GM12878 (cell line): ENCODE data around the gene ETNK2. TPM values are rescaled to one million over a fixed set of nuclear protein-coding genes. Genes with fewer than 3 reads are reported as not detected.

Source experiments
- ATAC-seq: fragments of 200-7000 bp; cut with Tn5 transposase; 3 replicates; pipeline ENCODE4 v1.9.1; 2020; ENCODE audit warnings: mild to moderate bottlenecking, moderate library complexity
- BruUV-seq: library from RNA; stranded (reverse); fragments of 400-500 nt; replicated peaks from 2 replicates; lab custom pipeline; 2021; lab: Mats Ljungman, UMichigan
- CTCF ChIA-PET: fragments of 300-600 bp; sonication (Branson Sonifier 250); formaldehyde crosslinking; extraction: SDS; loops from one replicate; lab custom pipeline; 2021; ENCODE audit warnings: inconsistent platforms; lab: Yijun Ruan, JAX
- POLR2A ChIA-PET: fragments of 350-600 bp; formaldehyde crosslinking; extraction: SDS; loops from one replicate; lab custom pipeline; 2021; ENCODE audit warnings: inconsistent platforms; lab: Charles Lee
- RAD21 ChIA-PET: fragments of 300-600 bp; sonication (Branson Sonifier 250); formaldehyde crosslinking; loops from one replicate; lab custom pipeline; 2023; ENCODE audit warnings: antibody characterized with exemption; ENCODE audit not compliant: unreplicated experiment; lab: Charles Lee
- SMC1A ChIA-PET: fragments of 300-600 bp; sonication (Branson Sonifier 250); formaldehyde crosslinking; loops from one replicate; lab custom pipeline; 2023; ENCODE audit not compliant: unreplicated experiment, uncharacterized antibody; lab: Charles Lee
- DNase-seq: peaks from one replicate; pipeline ENCODE4 v3.0.0-alpha.2; 2011; ENCODE audit warnings: low read depth, low spot score
- FAIRE-seq: peaks from 3 replicates; lab custom pipeline; 2011; peaks lifted over from hg19 to GRCh38; lab: Jason Lieb, UNC
- H2AFZ ChIP-seq: 2 replicates; pipeline ENCODE4 v1.6.0; 2011; ENCODE audit warnings: low read depth, low read length, control low read depth; ENCODE audit not compliant: control insufficient read depth
- H3K27ac ChIP-seq: 2 replicates; pipeline ENCODE4 v1.5.1; 2011; ENCODE audit warnings: control low read depth; ENCODE audit not compliant: control insufficient read depth, insufficient read depth
- H3K27me3 ChIP-seq, 2 experiments: replicated peaks in 1 of 2; 2 replicates each; pipeline versions ENCODE4 v1.6.0 to v1.6.1; 2011; ENCODE audit warnings: low read length in 1 of 2; ENCODE audit not compliant: control insufficient read depth in 2 of 2, insufficient read depth in 2 of 2
- H3K36me3 ChIP-seq, 2 experiments: 2 replicates each; pipeline ENCODE4 v1.5.1; 2011; ENCODE audit warnings: low read length in 1 of 2; ENCODE audit not compliant: control insufficient read depth in 2 of 2, insufficient read depth in 2 of 2
- H3K4me1 ChIP-seq: 2 replicates; pipeline ENCODE4 v1.6.1; 2011; ENCODE audit warnings: mild to moderate bottlenecking, low read length, moderate library complexity, mixed read lengths; ENCODE audit not compliant: control insufficient read depth, insufficient read depth
- H3K4me2 ChIP-seq: 2 replicates; pipeline ENCODE4 v1.6.0; 2011; ENCODE audit warnings: control low read depth; ENCODE audit not compliant: control insufficient read depth, insufficient read depth
- H3K4me3 ChIP-seq: fragments of 200-600 bp; sonication (generic); 2 replicates; pipeline ENCODE4 v1.5.1; 2016
- H3K79me2 ChIP-seq: 2 replicates; pipeline ENCODE4 v1.6.0; 2011; ENCODE audit warnings: low read length; ENCODE audit not compliant: control insufficient read depth, insufficient read depth
- H3K9ac ChIP-seq: 2 replicates; pipeline ENCODE4 v1.8.0; 2011; ENCODE audit warnings: low read length, control low read depth, mixed read lengths; ENCODE audit not compliant: control insufficient read depth, insufficient read depth
- H3K9me3 ChIP-seq: replicated peaks from 3 replicates; pipeline ENCODE4 v1.5.1; 2011; ENCODE audit warnings: mild to moderate bottlenecking, low read length; ENCODE audit not compliant: control insufficient read depth, insufficient read depth
- H4K20me1 ChIP-seq: 2 replicates; pipeline ENCODE4 v1.6.0; 2011; ENCODE audit not compliant: control insufficient read depth, insufficient read depth
- DPF2 ChIP-seq: fragments of 450-650 bp; IDR thresholded peaks from 2 replicates; pipeline ENCODE4 v1.6.1; 2017; ENCODE audit warnings: mild to moderate bottlenecking
- ELK1 ChIP-seq: IDR thresholded peaks from 2 replicates; pipeline ENCODE4 v1.6.1; 2012; ENCODE audit warnings: low read depth, low read length, improper control_type of control experiment
- NR2C2 ChIP-seq: IDR thresholded peaks from 2 replicates; pipeline ENCODE4 v1.6.1; 2011; ENCODE audit warnings: borderline replicate concordance, low read depth; ENCODE audit not compliant: control insufficient read depth, insufficient read length
- PAX5 ChIP-seq: IDR thresholded peaks from 2 replicates; pipeline ENCODE4 v1.6.1; 2011; ENCODE audit warnings: low read depth, low read length, borderline replicate concordance
- POLR2A ChIP-seq: IDR thresholded peaks from 2 replicates; pipeline ENCODE4 v1.6.1; 2011; ENCODE audit warnings: low read depth, mild to moderate bottlenecking, low read length
- POLR2AphosphoS5 ChIP-seq: IDR thresholded peaks from 2 replicates; pipeline ENCODE4 v1.6.1; 2011; ENCODE audit warnings: mild to moderate bottlenecking, low read length, inconsistent platforms
- SMC3 ChIP-seq: IDR thresholded peaks from 2 replicates; pipeline ENCODE4 v1.6.1; 2011; ENCODE audit warnings: low read length, improper control_type of control experiment, borderline replicate concordance
- TBL1XR1 ChIP-seq: IDR thresholded peaks from 2 replicates; pipeline ENCODE4 v1.6.1; 2012; ENCODE audit warnings: low read depth, low read length, improper control_type of control experiment
- YBX1 ChIP-seq: fragments of 450-650 bp; IDR thresholded peaks from 2 replicates; pipeline ENCODE4 v1.6.1; 2016; ENCODE audit warnings: antibody characterized with exemption
- WGBS: methylation state at CpG from one replicate; pipeline ENCODE4 v1.1.6; 2016; ENCODE audit warnings: low lambda C conversion rate; ENCODE audit not compliant: insufficient replicate concordance, insufficient coverage; ENCODE audit errors: missing lambda C conversion rate; 5-methylcytosine and 5-hydroxymethylcytosine counted together
- in situ Hi-C: fragments of 300-500 bp; cut with MboI; formaldehyde crosslinking; loops from 9 replicates; pipeline ENCODE4 v1.14.3; 2018; ENCODE audit warnings: mixed read lengths
- intact Hi-C: fragments of 100-400 bp; cut with micrococcal nuclease; formaldehyde crosslinking; loops from one replicate; pipeline ENCODE4 v1.14.2; 2022; ENCODE audit not compliant: unreplicated experiment
- polyA plus RNA-seq, 11 experiments: library from polyadenylated mRNA; depleted of rRNA in 4 of 11; unstranded in 6 of 11; stranded (reverse) in 5 of 11; fragments of >200 nt; fragmentation: Nextera tagmentation in 4 of 11; fragmentation: Illumina TruSeq in 1 of 11; extraction: Ambion mirVana in 4 of 11; extraction: Trizol in 1 of 11; gene quantifications; 1 replicate in 1 of 11; 2 replicates in 10 of 11; pipeline versions ENCODE4 v1.2.1 to v1.2.3, GENCODE V29; 2011 to 2016; ENCODE audit warnings: inconsistent platforms in 2 of 11, missing spikeins in 2 of 11, low read depth in 1 of 11
- total RNA-seq, 4 experiments: library from RNA; depleted of rRNA in 3 of 4; stranded (reverse); fragments of >200 nt in 3 of 4; fragmentation: Illumina TruSeq in 1 of 4; extraction: Trizol in 1 of 4; gene quantifications; 2 replicates each; pipeline versions ENCODE4 v1.2.1 to v1.2.3, GENCODE V29; 2013 to 2021
- TF ChIP-seq, protein P1 (sequence below): IDR thresholded peaks from 2 replicates; pipeline ENCODE4 v1.6.1; 2012; ENCODE audit warnings: mild to moderate bottlenecking, low read depth, low read length
- TF ChIP-seq, protein P2 (sequence below): IDR thresholded peaks from 2 replicates; pipeline ENCODE4 v1.6.1; 2011; ENCODE audit warnings: low read depth, mild to moderate bottlenecking, low read length, moderate library complexity, borderline replicate concordance; ENCODE audit errors: extremely low read depth
- TF ChIP-seq, protein P3 (sequence below): fragments of 450-650 bp; IDR thresholded peaks from 2 replicates; pipeline ENCODE4 v1.6.1; 2016; ENCODE audit warnings: mild to moderate bottlenecking, moderate library complexity, borderline replicate concordance

ETNK2 gene
- total and polyA plus RNA-seq, 10 of the 15 experiments (the other 5 are each of a cell fraction or from before 2014, with no cell fraction given): 0.14 TPM; not detected in 9

DNA sequence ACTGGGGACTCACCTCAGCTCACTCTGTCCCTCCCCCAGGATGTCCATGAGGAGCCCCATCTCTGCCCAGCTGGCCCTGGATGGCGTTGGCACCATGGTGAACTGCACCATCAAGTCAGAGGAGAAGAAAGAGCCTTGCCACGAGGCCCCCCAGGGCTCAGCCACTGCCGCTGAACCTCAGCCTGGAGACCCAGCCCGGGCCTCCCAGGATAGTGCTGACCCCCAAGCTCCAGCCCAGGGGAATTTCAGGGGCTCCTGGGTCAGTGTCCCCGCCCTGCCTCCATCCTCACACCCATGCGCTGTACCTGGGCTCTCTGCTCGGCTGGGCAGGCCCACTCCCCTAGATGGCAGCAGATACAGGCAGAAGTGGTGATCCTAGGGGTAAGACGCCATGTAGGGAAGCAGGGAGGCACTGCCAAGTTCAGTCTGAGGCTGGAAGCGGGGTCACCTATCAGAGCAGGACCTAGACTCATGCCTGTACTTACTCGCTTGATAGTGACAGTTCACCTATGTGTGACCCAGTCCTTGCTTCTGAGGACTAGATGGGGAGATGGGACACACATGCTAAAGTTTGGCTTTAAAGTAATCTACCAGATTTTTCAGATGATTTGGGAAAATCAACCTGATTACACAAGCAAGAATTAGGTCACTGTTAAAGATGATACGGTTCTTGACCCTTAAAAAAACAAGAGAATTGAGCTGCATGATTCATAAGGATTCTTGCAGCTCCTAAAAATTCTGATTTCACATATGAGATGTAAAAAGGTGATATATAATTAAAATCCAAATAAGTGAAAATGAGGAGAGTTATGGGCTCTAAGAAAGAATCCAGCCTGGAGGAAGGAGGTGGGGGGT lies 38.7 kb downstream of the ETNK2 start:
- ChIA-PET SMC1A (interaction anchor here (2.1 kb wide), 1 partner anchor 9 kb away, joined by 5 read pairs; no protein-coding TSS in a partner anchor), CTCF (interaction anchor here (0.6 to 2.7 kb wide), 4 partner anchors 11 to 253 kb away, joined by 3 to 10 read pairs (median 3); partner anchors contain the start of gene SNRPE), POLR2A (no interaction called here), RAD21 (interaction anchor here (1.3 kb wide), 1 partner anchor 16 kb away, joined by 3 read pairs; no protein-coding TSS in a partner anchor)
- 24% methylated on average over 11 of the region's 11 CpGs for WGBS
- H3K9me3 ChIP-seq: no peaks in the 10 kb centered on the region
- H3K27ac ChIP-seq: no peak overlapping the region
- DNase-seq (no peak), ATAC-seq (no peak), FAIRE-seq (no peak)
- in situ Hi-C loops (no loop called here), intact Hi-C loops (no loop called here)
- H4K20me1 ChIP-seq: no peaks in the 10 kb centered on the region
- peaks cover 0 to 1% of the 10 kb centered on the region in 2 experiments; a peak in 1 of 4 replicates for H3K27me3 ChIP-seq
- no peaks in the 10 kb centered on the region for H3K79me2 ChIP-seq
- TF ChIP-seq, protein P1, sequence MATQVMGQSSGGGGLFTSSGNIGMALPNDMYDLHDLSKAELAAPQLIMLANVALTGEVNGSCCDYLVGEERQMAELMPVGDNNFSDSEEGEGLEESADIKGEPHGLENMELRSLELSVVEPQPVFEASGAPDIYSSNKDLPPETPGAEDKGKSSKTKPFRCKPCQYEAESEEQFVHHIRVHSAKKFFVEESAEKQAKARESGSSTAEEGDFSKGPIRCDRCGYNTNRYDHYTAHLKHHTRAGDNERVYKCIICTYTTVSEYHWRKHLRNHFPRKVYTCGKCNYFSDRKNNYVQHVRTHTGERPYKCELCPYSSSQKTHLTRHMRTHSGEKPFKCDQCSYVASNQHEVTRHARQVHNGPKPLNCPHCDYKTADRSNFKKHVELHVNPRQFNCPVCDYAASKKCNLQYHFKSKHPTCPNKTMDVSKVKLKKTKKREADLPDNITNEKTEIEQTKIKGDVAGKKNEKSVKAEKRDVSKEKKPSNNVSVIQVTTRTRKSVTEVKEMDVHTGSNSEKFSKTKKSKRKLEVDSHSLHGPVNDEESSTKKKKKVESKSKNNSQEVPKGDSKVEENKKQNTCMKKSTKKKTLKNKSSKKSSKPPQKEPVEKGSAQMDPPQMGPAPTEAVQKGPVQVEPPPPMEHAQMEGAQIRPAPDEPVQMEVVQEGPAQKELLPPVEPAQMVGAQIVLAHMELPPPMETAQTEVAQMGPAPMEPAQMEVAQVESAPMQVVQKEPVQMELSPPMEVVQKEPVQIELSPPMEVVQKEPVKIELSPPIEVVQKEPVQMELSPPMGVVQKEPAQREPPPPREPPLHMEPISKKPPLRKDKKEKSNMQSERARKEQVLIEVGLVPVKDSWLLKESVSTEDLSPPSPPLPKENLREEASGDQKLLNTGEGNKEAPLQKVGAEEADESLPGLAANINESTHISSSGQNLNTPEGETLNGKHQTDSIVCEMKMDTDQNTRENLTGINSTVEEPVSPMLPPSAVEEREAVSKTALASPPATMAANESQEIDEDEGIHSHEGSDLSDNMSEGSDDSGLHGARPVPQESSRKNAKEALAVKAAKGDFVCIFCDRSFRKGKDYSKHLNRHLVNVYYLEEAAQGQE: no peak
- TF ChIP-seq ELK1: no peak
- TF ChIP-seq, protein P2, sequence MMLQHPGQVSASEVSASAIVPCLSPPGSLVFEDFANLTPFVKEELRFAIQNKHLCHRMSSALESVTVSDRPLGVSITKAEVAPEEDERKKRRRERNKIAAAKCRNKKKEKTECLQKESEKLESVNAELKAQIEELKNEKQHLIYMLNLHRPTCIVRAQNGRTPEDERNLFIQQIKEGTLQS: no peak
- TF ChIP-seq POLR2A: no peak
- TF ChIP-seq, protein P3, sequence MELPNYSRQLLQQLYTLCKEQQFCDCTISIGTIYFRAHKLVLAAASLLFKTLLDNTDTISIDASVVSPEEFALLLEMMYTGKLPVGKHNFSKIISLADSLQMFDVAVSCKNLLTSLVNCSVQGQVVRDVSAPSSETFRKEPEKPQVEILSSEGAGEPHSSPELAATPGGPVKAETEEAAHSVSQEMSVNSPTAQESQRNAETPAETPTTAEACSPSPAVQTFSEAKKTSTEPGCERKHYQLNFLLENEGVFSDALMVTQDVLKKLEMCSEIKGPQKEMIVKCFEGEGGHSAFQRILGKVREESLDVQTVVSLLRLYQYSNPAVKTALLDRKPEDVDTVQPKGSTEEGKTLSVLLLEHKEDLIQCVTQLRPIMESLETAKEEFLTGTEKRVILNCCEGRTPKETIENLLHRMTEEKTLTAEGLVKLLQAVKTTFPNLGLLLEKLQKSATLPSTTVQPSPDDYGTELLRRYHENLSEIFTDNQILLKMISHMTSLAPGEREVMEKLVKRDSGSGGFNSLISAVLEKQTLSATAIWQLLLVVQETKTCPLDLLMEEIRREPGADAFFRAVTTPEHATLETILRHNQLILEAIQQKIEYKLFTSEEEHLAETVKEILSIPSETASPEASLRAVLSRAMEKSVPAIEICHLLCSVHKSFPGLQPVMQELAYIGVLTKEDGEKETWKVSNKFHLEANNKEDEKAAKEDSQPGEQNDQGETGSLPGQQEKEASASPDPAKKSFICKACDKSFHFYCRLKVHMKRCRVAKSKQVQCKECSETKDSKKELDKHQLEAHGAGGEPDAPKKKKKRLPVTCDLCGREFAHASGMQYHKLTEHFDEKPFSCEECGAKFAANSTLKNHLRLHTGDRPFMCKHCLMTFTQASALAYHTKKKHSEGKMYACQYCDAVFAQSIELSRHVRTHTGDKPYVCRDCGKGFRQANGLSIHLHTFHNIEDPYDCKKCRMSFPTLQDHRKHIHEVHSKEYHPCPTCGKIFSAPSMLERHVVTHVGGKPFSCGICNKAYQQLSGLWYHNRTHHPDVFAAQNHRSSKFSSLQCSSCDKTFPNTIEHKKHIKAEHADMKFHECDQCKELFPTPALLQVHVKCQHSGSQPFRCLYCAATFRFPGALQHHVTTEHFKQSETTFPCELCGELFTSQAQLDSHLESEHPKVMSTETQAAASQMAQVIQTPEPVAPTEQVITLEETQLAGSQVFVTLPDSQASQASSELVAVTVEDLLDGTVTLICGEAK: no peak
- no peak for TF ChIP-seq POLR2AphosphoS5
- TF ChIP-seq SMC3: no peak
- TF ChIP-seq YBX1: no peak
- no peak for TF ChIP-seq TBL1XR1
- TF ChIP-seq PAX5: no peak
- no peak for TF ChIP-seq NR2C2
- no peak for TF ChIP-seq DPF2
- no peaks in the 10 kb centered on the region for H3K4me1 ChIP-seq
- no TSS peak for BruUV-seq
- no peak overlapping the region for H3K4me3 ChIP-seq
- H3K4me2 ChIP-seq: no peak overlapping the region
- H3K36me3 ChIP-seq: no peaks in the 10 kb centered on the region
- no peak overlapping the region for H2AFZ ChIP-seq
- H3K9ac ChIP-seq: no peak overlapping the region
